ENCODE measurements around the gene MIOX.

- no peak for TF ChIP-seq POLR2A (IDR thresholded peaks at IDR 0.05)
- no peak for TF ChIP-seq CTCF (IDR thresholded peaks at IDR 0.05)
Observed at GRCh38 chr22:50482107-50483074, 4.3 kb upstream of the MIOX start.
